Natural killer cell (primary cell): ENCODE measurements around the gene CCDC146. TPM values are rescaled to one million over a fixed set of nuclear protein-coding genes. Genes with fewer than 3 reads are reported as not detected.

Experiments
- ATAC-seq, 3 donors: fragments of 150-1000 bp in 2 of 3; fragments of 200-7000 bp in 1 of 3; cut with Tn5 transposase; 1 replicate in 1 of 3; 2 replicates in 2 of 3; pipeline ENCODE4 v1.10.0; 2021; ENCODE audit warnings: mild to moderate bottlenecking in 2 of 3, moderate library complexity in 2 of 3
- DNase-seq, 2 donors: peaks; one replicate each; pipeline versions ENCODE4 v3.0.0 to v3.0.0-alpha.2; 2013 to 2021; ENCODE audit warnings: mixed read lengths in 1 of 2
- H3K27ac ChIP-seq: one replicate; pipeline ENCODE4 v1.5.1; 2013; ENCODE audit warnings: mild to moderate bottlenecking, low read length
- H3K27me3 ChIP-seq: one replicate; pipeline ENCODE4 v1.6.1; 2013; ENCODE audit warnings: low read length; ENCODE audit not compliant: control insufficient read depth, insufficient read depth
- H3K36me3 ChIP-seq: one replicate; pipeline ENCODE4 v1.6.1; 2013; ENCODE audit warnings: low read length; ENCODE audit not compliant: control insufficient read depth, insufficient read depth
- H3K4me1 ChIP-seq: one replicate; pipeline ENCODE4 v1.6.1; 2013; ENCODE audit warnings: low read length; ENCODE audit not compliant: control insufficient read depth, insufficient read depth
- H3K4me3 ChIP-seq: one replicate; pipeline ENCODE4 v1.5.1; 2013; ENCODE audit warnings: low read length
- H3K9me3 ChIP-seq: one replicate; pipeline ENCODE4 v1.6.1; 2013; ENCODE audit warnings: low read length; ENCODE audit not compliant: control insufficient read depth, insufficient read depth
- H3K27ac Mint-ChIP-seq, 2 donors: one replicate each; pipeline ENCODE4 v1.8.0; 2022; ENCODE audit warnings: mild to moderate bottlenecking in 2 of 2, mixed read lengths in 2 of 2, moderate library complexity in 1 of 2
- H3K27me3 Mint-ChIP-seq, 2 donors: one replicate each; pipeline ENCODE4 v1.8.0; 2022; ENCODE audit warnings: low read depth in 2 of 2, mixed read lengths in 2 of 2
- H3K36me3 Mint-ChIP-seq: one replicate; pipeline ENCODE4 v1.8.0; 2022; ENCODE audit warnings: mixed read lengths
- H3K4me1 Mint-ChIP-seq, 2 donors: one replicate each; pipeline ENCODE4 v1.8.0; 2022; ENCODE audit warnings: mixed read lengths in 2 of 2
- H3K4me3 Mint-ChIP-seq: one replicate; pipeline ENCODE4 v1.8.0; 2022; ENCODE audit warnings: mild to moderate bottlenecking, moderate library complexity, mixed read lengths
- H3K9me3 Mint-ChIP-seq, 2 donors: one replicate each; pipeline ENCODE4 v1.8.0; 2022; ENCODE audit warnings: mixed read lengths in 2 of 2
- WGBS: methylation state at CpG from one replicate; pipeline ENCODE4 v1.1.7; 2013; ENCODE audit warnings: missing lambda C conversion rate; ENCODE audit not compliant: insufficient coverage; 5-methylcytosine and 5-hydroxymethylcytosine counted together
- intact Hi-C: fragments of 100-400 bp; cut with micrococcal nuclease; formaldehyde crosslinking; loops from one replicate; pipeline ENCODE4 v1.14.2; 2022
- total RNA-seq, 4 donors: library from RNA; stranded (reverse); fragments of 120-200 nt in 1 of 4; gene quantifications; one replicate each; pipeline versions ENCODE4 v1.2.3 to v1.2.4, GENCODE V29; 2013 to 2022
- TF ChIP-seq, protein P1 (sequence below): fragments of 200-600 bp; IDR thresholded peaks from one replicate; pipeline ENCODE4 v1.8.0; 2022; ENCODE audit warnings: antibody characterized with exemption

Gene CCDC146
- total RNA-seq, 3 donors from 2014 or later (not counting 1 experiment from before 2014, with no cell fraction given), result 20.1 to 25.6 (median 24.0) TPM

DNA sequence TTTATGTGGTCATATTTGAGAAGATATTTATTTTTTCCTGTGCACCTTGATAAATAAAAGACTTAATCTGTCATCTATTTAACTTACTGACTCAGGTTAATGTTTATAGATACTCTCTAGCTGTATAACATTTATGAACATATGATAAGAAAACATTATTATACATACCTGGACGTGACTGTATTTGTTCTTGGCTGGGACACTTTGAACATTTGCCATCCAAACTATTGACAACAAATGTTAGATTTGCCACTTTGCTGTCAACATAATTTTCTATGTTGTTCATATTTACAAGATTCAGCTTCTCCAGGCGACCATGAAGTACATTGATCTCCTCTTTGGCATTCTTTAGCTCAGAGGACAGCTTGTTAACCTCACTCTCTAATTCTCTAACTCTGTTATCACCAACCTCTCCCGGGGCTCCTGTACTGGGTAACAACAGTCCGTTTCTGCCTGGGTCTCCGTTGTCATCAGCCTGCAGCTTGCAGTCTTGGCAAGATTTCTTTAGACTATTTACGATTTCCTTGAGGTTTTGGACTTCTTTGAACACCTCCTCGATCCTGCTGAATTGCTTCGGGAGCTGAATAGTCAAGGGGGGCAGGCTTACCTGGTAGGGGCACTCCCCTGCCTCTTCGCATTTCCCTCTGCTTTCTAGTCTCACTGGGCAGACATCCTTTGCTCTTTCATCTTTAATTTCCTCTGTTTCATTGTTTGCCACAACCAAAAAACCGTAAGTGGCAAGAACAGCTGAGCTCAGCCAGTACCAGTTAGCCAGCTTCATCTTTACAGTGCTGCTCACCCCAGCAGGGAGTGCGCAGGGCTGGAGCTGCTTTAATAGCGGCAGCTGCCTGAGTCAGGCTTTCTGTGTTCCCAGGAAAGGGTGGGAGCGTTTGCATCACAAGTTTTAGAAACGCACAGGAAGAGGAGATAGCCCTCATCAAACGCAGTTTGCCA lies 76.9 kb downstream of the CCDC146 start, which contains the start of gene FGL2:
TSS of gene FGL2 (minus strand) at position 807 of the 954 bp plus-strand sequence. CDS start at position 781, 26 bp downstream.
- peak; percentile 31 to 68 for DNase-seq
- peak within 1 kb of the TSS; percentile 99 for H3K4me3 Mint-ChIP-seq
- Histone ChIP-seq H3K4me3 (peak within 1 kb of the TSS; percentile 48), H3K4me1 (peaks cover 11% of the 10 kb centered on the region), H3K36me3 (no peaks in the 10 kb centered on the region), H3K9me3 (no peaks in the 10 kb centered on the region), H3K27ac (peak within 1 kb of the TSS; percentile 72), H3K27me3 (no peaks in the 10 kb centered on the region)
- intact Hi-C loops, result loop anchor here (5.0 kb wide), 1 partner anchor 128 kb away; no protein-coding TSS in a partner anchor
- ATAC-seq, result peak; percentile 74 to 84 (median 80)
- H3K36me3 Mint-ChIP-seq, result no peaks in the 10 kb centered on the region
- peak within 1 kb of the TSS; percentile 98 for H3K27ac Mint-ChIP-seq
- TF ChIP-seq, protein P1, sequence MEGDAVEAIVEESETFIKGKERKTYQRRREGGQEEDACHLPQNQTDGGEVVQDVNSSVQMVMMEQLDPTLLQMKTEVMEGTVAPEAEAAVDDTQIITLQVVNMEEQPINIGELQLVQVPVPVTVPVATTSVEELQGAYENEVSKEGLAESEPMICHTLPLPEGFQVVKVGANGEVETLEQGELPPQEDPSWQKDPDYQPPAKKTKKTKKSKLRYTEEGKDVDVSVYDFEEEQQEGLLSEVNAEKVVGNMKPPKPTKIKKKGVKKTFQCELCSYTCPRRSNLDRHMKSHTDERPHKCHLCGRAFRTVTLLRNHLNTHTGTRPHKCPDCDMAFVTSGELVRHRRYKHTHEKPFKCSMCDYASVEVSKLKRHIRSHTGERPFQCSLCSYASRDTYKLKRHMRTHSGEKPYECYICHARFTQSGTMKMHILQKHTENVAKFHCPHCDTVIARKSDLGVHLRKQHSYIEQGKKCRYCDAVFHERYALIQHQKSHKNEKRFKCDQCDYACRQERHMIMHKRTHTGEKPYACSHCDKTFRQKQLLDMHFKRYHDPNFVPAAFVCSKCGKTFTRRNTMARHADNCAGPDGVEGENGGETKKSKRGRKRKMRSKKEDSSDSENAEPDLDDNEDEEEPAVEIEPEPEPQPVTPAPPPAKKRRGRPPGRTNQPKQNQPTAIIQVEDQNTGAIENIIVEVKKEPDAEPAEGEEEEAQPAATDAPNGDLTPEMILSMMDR, result no peak
- H3K27me3 Mint-ChIP-seq, result no peaks in the 10 kb centered on the region
- 8% methylated on average over 14 of the region's 15 CpGs for WGBS
- H3K9me3 Mint-ChIP-seq, result no peaks in the 10 kb centered on the region
- H3K4me1 Mint-ChIP-seq, result peaks cover 51 to 59% of the 10 kb centered on the region in 2 donors

DNA sequence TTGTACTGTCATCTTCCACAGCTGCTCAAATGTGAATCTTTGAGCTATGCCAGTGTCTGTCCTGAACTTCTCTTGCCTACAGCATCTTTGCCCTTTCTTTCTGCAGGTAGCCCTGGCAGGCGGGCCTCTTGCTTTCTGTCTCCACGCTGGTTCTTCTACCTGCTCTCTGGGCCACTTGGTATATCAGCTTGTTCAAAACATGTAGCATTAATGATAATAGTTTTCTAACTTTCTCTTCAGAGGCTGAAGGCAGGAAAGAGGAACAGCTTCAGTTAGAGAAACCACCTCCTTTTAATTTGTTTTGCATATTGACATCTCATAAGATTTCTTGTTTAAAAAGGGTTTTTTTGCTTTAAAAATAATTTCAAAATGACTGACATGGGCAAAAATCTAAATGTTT lies 78.1 kb downstream of the CCDC146 start:
- Mint-ChIP-seq H3K4me1 (peaks cover 51 to 59% of the 10 kb centered on the region in 2 donors), H3K27ac (peak overlapping the region; percentile 98), H3K4me3 (peak overlapping the region; percentile 99), H3K9me3 (no peaks in the 10 kb centered on the region), H3K36me3 (no peaks in the 10 kb centered on the region), H3K27me3 (no peaks in the 10 kb centered on the region)
- TF ChIP-seq, protein P1, result no peak
- H3K27ac ChIP-seq, result peak overlapping the region; percentile 72
- no peaks in the 10 kb centered on the region for H3K36me3 ChIP-seq
- DNase-seq (peak in 1 of 2 donors; percentile 19), ATAC-seq (no peak)
- H3K9me3 ChIP-seq, result no peaks in the 10 kb centered on the region
- peaks cover 10% of the 10 kb centered on the region for H3K4me1 ChIP-seq
- 100% methylated on average over 1 of the region's 2 CpGs for WGBS
- intact Hi-C loops, result no loop called here
- H3K27me3 ChIP-seq, result no peaks in the 10 kb centered on the region
- H3K4me3 ChIP-seq, result peak overlapping the region; percentile 48

DNA sequence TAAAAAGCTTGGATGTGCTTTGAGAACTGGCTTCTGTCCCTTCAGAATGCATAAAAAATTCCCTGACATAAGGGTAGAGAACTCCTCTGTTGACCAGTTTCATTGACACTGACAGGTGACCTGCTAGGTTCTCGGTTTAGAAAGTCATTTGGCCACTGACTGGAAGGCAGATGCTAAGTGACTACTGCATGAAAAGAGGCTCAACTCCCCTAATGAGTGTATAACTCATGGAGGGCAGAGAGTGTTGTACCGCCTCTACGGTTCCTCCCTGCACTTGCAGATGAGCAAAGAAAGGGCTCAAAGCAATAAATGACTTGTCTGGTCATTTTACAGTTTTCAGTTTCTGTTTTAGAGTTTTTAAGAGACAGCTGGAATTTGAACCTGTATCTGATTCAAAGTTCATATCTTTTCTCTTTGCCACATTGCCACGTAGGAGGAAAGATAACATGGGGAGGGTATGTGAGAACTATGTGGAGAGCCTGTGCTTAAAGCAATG lies 80.1 kb downstream of the CCDC146 start:
- H3K4me3 ChIP-seq, result no peak overlapping the region
- H3K9me3 Mint-ChIP-seq, result no peaks in the 10 kb centered on the region
- TF ChIP-seq, protein P1, result no peak
- intact Hi-C loops, result no loop called here
- H3K4me1 ChIP-seq, result peaks cover 7% of the 10 kb centered on the region
- ATAC-seq (peak in 1 of 3 donors; percentile 49), DNase-seq (peak in 1 of 2 donors; percentile 12)
- H3K36me3 ChIP-seq, result no peaks in the 10 kb centered on the region
- no peaks in the 10 kb centered on the region for H3K9me3 ChIP-seq
- peak overlapping the region in 1 of 2 donors; percentile 62 for H3K27ac Mint-ChIP-seq
- no peaks in the 10 kb centered on the region for H3K36me3 Mint-ChIP-seq
- H3K27me3 Mint-ChIP-seq, result no peaks in the 10 kb centered on the region
- peaks cover 36 to 41% of the 10 kb centered on the region in 2 donors for H3K4me1 Mint-ChIP-seq
- 75% methylated on average over 3 of the region's 4 CpGs for WGBS
- H3K4me3 Mint-ChIP-seq, result no peak overlapping the region
- no peaks in the 10 kb centered on the region for H3K27me3 ChIP-seq
- no peak overlapping the region for H3K27ac ChIP-seq
